GM19035 (cell line): Measurements from ENCODE around the gene LIN37.
A peak's percentile ranks its signal among the peaks of the same experiment; 100 is the strongest.

Experiments
- ATAC-seq: cut with Tn5 transposase; IDR thresholded peaks from one replicate; pipeline ENCODE4 v1.9.1; 2021; ENCODE audit not compliant: unreplicated experiment

LIN37 gene

GRCh38 chr19:35734273-35734672, 14.1 kb upstream of the LIN37 start:
- no peak for ATAC-seq

GRCh38 chr19:35734889-35735288, 13.5 kb upstream of the LIN37 start:
- ATAC-seq: no peak

GRCh38 chr19:35736913-35737886, 11.2 kb upstream of the LIN37 start:
- no peak for ATAC-seq

- no peak for ATAC-seq
These were observed 10.1 kb upstream of the LIN37 start for GRCh38 chr19:35738021-35738886.

- ATAC-seq: no peak
These were observed 9.5 kb upstream of the LIN37 start for GRCh38 chr19:35738887-35739229.

- ATAC-seq: no peak
These were observed 8.9 kb upstream of the LIN37 start for GRCh38 chr19:35739275-35740107.

GRCh38 chr19:35740108-35740422, 8.3 kb upstream of the LIN37 start:
- no peak for ATAC-seq

GRCh38 chr19:35740423-35741202, 7.8 kb upstream of the LIN37 start:
- peak; percentile 51 for ATAC-seq

GRCh38 chr19:35741203-35741515, 7.2 kb upstream of the LIN37 start:
- no peak for ATAC-seq

GRCh38 chr19:35742121-35742724, 6.2 kb upstream of the LIN37 start, which contains the start of gene IGFLR1:
TSS of gene IGFLR1 (minus strand) at chr19:35742452. CDS start at chr19:35741180, 1,272 bp downstream.
- no peak for ATAC-seq

- no peak for ATAC-seq
These were observed 4.5 kb upstream of the LIN37 start for GRCh38 chr19:35743640-35744429.

GRCh38 chr19:35744430-35745327, 3.7 kb upstream of the LIN37 start:
- ATAC-seq: peak; percentile 36

- peak; percentile 50 for ATAC-seq
These were observed 2.9 kb upstream of the LIN37 start, which contains the start of the genes PSENEN and U2AF1L4 for GRCh38 chr19:35745328-35746086. TSS of gene PSENEN (plus strand) at chr19:35745651. CDS start at chr19:35745931, 280 bp downstream. TSS of gene U2AF1L4 (minus strand) at chr19:35745418. CDS start at chr19:35745391, 27 bp downstream.

GRCh38 chr19:35746087-35746462, 2.3 kb upstream of the LIN37 start:
- ATAC-seq: no peak

- no peak for ATAC-seq
These were observed 1.8 kb upstream of the LIN37 start for GRCh38 chr19:35746531-35746930.

- ATAC-seq: no peak
These were observed 1.8 kb downstream of the LIN37 start for GRCh38 chr19:35750167-35750566.
